K562 (cell line): Measurements from ENCODE around the gene MMP23B. TPM values are rescaled to one million over a fixed set of nuclear protein-coding genes. Genes with fewer than 3 reads are reported as not detected.

Experiments
- ATAC-seq: fragments of 200-7000 bp; cut with Tn5 transposase; 3 replicates; pipeline ENCODE4 v1.9.1; 2020; ENCODE audit warnings: moderate library complexity
- BruUV-seq: library from RNA; stranded (reverse); fragments of 400-500 nt; replicated peaks from 2 replicates; lab custom pipeline; 2021; lab: Mats Ljungman, UMichigan
- CTCF ChIA-PET: fragments of 300-600 bp; formaldehyde crosslinking; extraction: SDS; loops from one replicate; lab custom pipeline; 2021; ENCODE audit warnings: low intra/inter-chr PET ratio; lab: Yijun Ruan, JAX
- POLR2A ChIA-PET: fragments of 300-600, 350-650 bp; sonication (Branson Sonifier 250); formaldehyde crosslinking; extraction: SDS; loops from one replicate; lab custom pipeline; 2021; ENCODE audit warnings: antibody characterized with exemption, inconsistent platforms; lab: Yijun Ruan, JAX
- DNase-seq, 4 experiments: peaks; one replicate each; pipeline versions ENCODE4 v3.0.0 to v3.0.0-alpha.2; 2011 to 2018; ENCODE audit warnings: low spot score in 3 of 4, mixed read lengths in 3 of 4; ENCODE audit errors: extremely low read depth in 1 of 4
- FAIRE-seq: peaks from 2 replicates; lab custom pipeline; 2011; peaks lifted over from hg19 to GRCh38; lab: Jason Lieb, UNC
- H2AFZ ChIP-seq: 2 replicates; pipeline ENCODE4 v1.6.0; 2011; ENCODE audit warnings: low read depth, low read length, control low read depth, inconsistent platforms
- H3K27ac ChIP-seq: fragments of 200-600 bp; 3 replicates; pipeline ENCODE4 v1.8.0; 2011; ENCODE audit warnings: low read depth, mild to moderate bottlenecking, control low read depth, inconsistent platforms, low read length, moderate library complexity, mixed read lengths; ENCODE audit errors: extremely low read depth
- H3K27me3 ChIP-seq, 2 experiments: fragments of 300-600 bp in 1 of 2; 2 replicates in 1 of 2; 3 replicates in 1 of 2; pipeline versions ENCODE4 v1.6.0 to v1.8.0; 2011; ENCODE audit warnings: inconsistent platforms in 2 of 2, low read length in 2 of 2, mild to moderate bottlenecking in 1 of 2, mixed read lengths in 1 of 2, moderate library complexity in 1 of 2; ENCODE audit not compliant: control insufficient read depth in 2 of 2, insufficient read depth in 2 of 2
- H3K36me3 ChIP-seq: fragments of 300-600 bp; 3 replicates; pipeline ENCODE4 v1.8.0; 2011; ENCODE audit warnings: mild to moderate bottlenecking, low read length, inconsistent platforms; ENCODE audit not compliant: control insufficient read depth, insufficient read depth
- H3K4me1 ChIP-seq, 2 experiments: fragments of 200-600 bp in 1 of 2; replicated peaks in 1 of 2; 2 replicates in 1 of 2; 3 replicates in 1 of 2; pipeline versions ENCODE4 v1.5.1 to v1.8.0; 2011; ENCODE audit warnings: inconsistent platforms in 2 of 2, low read length in 2 of 2, mild to moderate bottlenecking in 1 of 2, mixed read lengths in 1 of 2, moderate library complexity in 1 of 2; ENCODE audit not compliant: control insufficient read depth in 2 of 2, insufficient read depth in 2 of 2
- H3K4me2 ChIP-seq: 2 replicates; pipeline ENCODE4 v1.6.1; 2011; ENCODE audit warnings: low read length, control low read depth, inconsistent platforms, mixed read lengths; ENCODE audit not compliant: insufficient read depth
- H3K4me3 ChIP-seq: fragments of 200-600 bp; sonication (generic), shearing (Covaris generic); 2 replicates; pipeline ENCODE4 v1.5.1; 2016; ENCODE audit warnings: control low read depth, inconsistent platforms
- H3K79me2 ChIP-seq: fragments of 200-600 bp; 3 replicates; pipeline ENCODE4 v1.8.0; 2011; ENCODE audit warnings: low read length, inconsistent platforms; ENCODE audit not compliant: control insufficient read depth, insufficient read depth
- H3K9ac ChIP-seq, 2 experiments: 2 replicates each; pipeline versions ENCODE4 v1.6.0 to v1.6.1; 2011; ENCODE audit warnings: low read depth in 2 of 2, low read length in 2 of 2, control low read depth in 1 of 2, inconsistent platforms in 1 of 2, mild to moderate bottlenecking in 1 of 2, mixed read lengths in 1 of 2; ENCODE audit not compliant: insufficient read depth in 1 of 2
- H3K9me1 ChIP-seq: one replicate; pipeline ENCODE4 v1.6.0; 2011; ENCODE audit warnings: inconsistent platforms, mild to moderate bottlenecking, low read length, moderate library complexity; ENCODE audit not compliant: control insufficient read depth, insufficient read depth
- H3K9me3 ChIP-seq: replicated peaks from 2 replicates; pipeline ENCODE4 v1.5.1; 2011; ENCODE audit warnings: low read depth, low read length, inconsistent platforms; ENCODE audit not compliant: control insufficient read depth, insufficient read depth
- H4K20me1 ChIP-seq: replicated peaks from 2 replicates; pipeline ENCODE4 v1.6.1; 2011; ENCODE audit warnings: low read length, inconsistent platforms, mixed read lengths; ENCODE audit not compliant: control insufficient read depth, insufficient read depth
- CBFA2T3 ChIP-seq: fragments of 450-650 bp; IDR thresholded peaks from 2 replicates; pipeline ENCODE4 v1.6.1; 2017
- ELF4 ChIP-seq: fragments of 450-650 bp; formaldehyde crosslinking; IDR thresholded peaks from 2 replicates; pipeline ENCODE4 v1.4.0; 2022; ENCODE audit warnings: missing genetic modification characterization
- GATAD2B ChIP-seq: fragments of 450-650 bp; IDR thresholded peaks from 2 replicates; pipeline ENCODE4 v1.6.1; 2017; ENCODE audit warnings: mild to moderate bottlenecking, borderline replicate concordance
- MAX ChIP-seq: sonication (generic); formaldehyde crosslinking; IDR thresholded peaks from 2 replicates; pipeline ENCODE4 v1.9.0; 2022; ENCODE audit warnings: mild to moderate bottlenecking, missing genetic modification reagents
- MEF2D ChIP-seq: conservative IDR thresholded peaks from 2 replicates; pipeline ENCODE4 v1.6.1; 2016; ENCODE audit warnings: low read depth, missing genetic modification characterization, missing compliant biosample characterization
- PTBP1 ChIP-seq: fragments of 200-400 bp; formaldehyde crosslinking; IDR thresholded peaks from 2 replicates; pipeline ENCODE4 v1.6.1; 2017; ENCODE audit warnings: low read depth, low read length
- RBFOX2 ChIP-seq: fragments of 200-400 bp; formaldehyde crosslinking; IDR thresholded peaks from 2 replicates; pipeline ENCODE4 v1.6.1; 2017; ENCODE audit warnings: low read depth, mild to moderate bottlenecking, low read length, moderate library complexity
- SIN3B ChIP-seq: fragments of 450-650 bp; IDR thresholded peaks from 2 replicates; pipeline ENCODE4 v1.6.1; 2017; ENCODE audit warnings: low read depth, mild to moderate bottlenecking, moderate library complexity
- TEAD1 ChIP-seq, 2 experiments: fragments of 450-650 bp in 1 of 2; sonication (generic) in 1 of 2; formaldehyde crosslinking; IDR thresholded peaks; 2 replicates each; pipeline versions ENCODE4 v1.4.0 to v1.8.0; 2020 to 2022; ENCODE audit warnings: mild to moderate bottlenecking in 2 of 2, missing genetic modification reagents in 1 of 2
- THRA ChIP-seq: fragments of 450-650 bp; IDR thresholded peaks from 2 replicates; pipeline ENCODE4 v1.6.1; 2017; ENCODE audit warnings: mild to moderate bottlenecking, moderate library complexity
- ZNF232 ChIP-seq: sonication (generic); formaldehyde crosslinking; IDR thresholded peaks from 2 replicates; pipeline ENCODE4 v1.8.0; 2022; ENCODE audit warnings: mild to moderate bottlenecking, missing genetic modification reagents
- ZNF24 ChIP-seq: fragments of 450-650 bp; IDR thresholded peaks from 2 replicates; pipeline ENCODE4 v1.6.1; 2016
- ZNF311 ChIP-seq: fragments of 250-450 bp; sonication (Bioruptor Pico); IDR thresholded peaks from 2 replicates; pipeline ENCODE4 v1.4.0; 2020; ENCODE audit warnings: mild to moderate bottlenecking, moderate library complexity
- WGBS: fragments of 100-300 bp; shearing (Covaris generic); methylation state at CpG from one replicate; pipeline ENCODE4 v1.1.6; 2016; ENCODE audit warnings: low coverage, mixed read lengths; ENCODE audit not compliant: insufficient coverage; ENCODE audit errors: missing lambda C conversion rate; 5-methylcytosine and 5-hydroxymethylcytosine counted together
- in situ Hi-C: fragments of 300-500 bp; cut with MboI; formaldehyde crosslinking; loops from 4 replicates; pipeline ENCODE4 v1.15.0; 2018; ENCODE audit warnings: inconsistent platforms, mixed read lengths
- intact Hi-C: fragments of 100-400 bp; cut with micrococcal nuclease; formaldehyde crosslinking; loops from 2 replicates; pipeline ENCODE4 v1.14.2; 2022
- polyA plus RNA-seq, 8 experiments: library from polyadenylated mRNA; depleted of rRNA in 4 of 8; stranded (reverse) in 5 of 8; unstranded in 3 of 8; fragments of >200 nt; fragmentation: Nextera tagmentation in 2 of 8; fragmentation: Illumina TruSeq in 1 of 8; extraction: Ambion mirVana in 2 of 8; extraction: Trizol in 1 of 8; gene quantifications; 2 replicates each; pipeline versions ENCODE4 v1.2.1 to v1.2.3, GENCODE V29; 2011 to 2014; ENCODE audit warnings: inconsistent platforms in 1 of 8, missing spikeins in 1 of 8
- total RNA-seq, 7 experiments: library from RNA; depleted of rRNA in 6 of 7; stranded (reverse); fragments of >200 nt in 6 of 7; fragmentation: Illumina TruSeq in 2 of 7; extraction: Trizol in 2 of 7; gene quantifications; 2 replicates each; pipeline versions ENCODE4 v1.2.1 to v1.2.3, GENCODE V29; 2011 to 2021; ENCODE audit warnings: low replicate concordance in 1 of 7
- TF ChIP-seq, protein P1 (sequence below): fragments of 250-450 bp; sonication (Bioruptor Pico); IDR thresholded peaks from 2 replicates; pipeline ENCODE4 v1.8.0; 2022; ENCODE audit warnings: inconsistent platforms, mild to moderate bottlenecking, moderate library complexity, borderline replicate concordance
- TF ChIP-seq, protein P2 (sequence below): sonication (generic); formaldehyde crosslinking; IDR thresholded peaks from 2 replicates; pipeline ENCODE4 v1.8.1; 2022; ENCODE audit warnings: missing genetic modification reagents

Gene MMP23B
- total and polyA plus RNA-seq, 9 of the 15 experiments (the other 6 are each of a cell fraction or from before 2014, with no cell fraction given), result 0.28 to 1.2 (median 0.41) TPM; not detected in 5

GRCh38 chr1:1616045-1616790 lies 15.8 kb upstream of the MMP23B start (continued):
- TF ChIP-seq THRA (no peak), SIN3B (no peak; the same call in 1 of the 2 replicates), CBFA2T3 (no peak), GATAD2B (0 out of 2 replicates have a peak, but pooled peaks have one; percentile 51)

DNA sequence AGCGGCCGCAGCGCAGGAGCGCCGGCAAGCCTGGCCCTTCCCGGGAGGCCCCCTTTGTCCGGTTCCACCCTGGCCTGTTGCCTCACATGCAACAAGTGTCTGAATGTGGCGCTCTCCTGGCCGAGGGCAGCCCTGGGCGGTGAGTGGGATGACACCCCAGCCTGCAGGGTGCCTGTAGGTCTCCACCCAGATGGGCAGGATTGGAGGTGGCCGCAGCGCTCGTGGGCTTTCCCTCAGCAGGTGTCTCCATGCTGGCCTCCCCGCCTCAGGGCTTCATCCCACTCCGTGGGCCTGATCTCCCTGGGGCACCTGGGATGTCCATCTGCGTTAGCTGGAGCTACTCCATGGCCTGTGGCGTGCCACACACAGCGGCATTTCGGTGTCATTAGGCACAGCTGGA lies 15.1 kb upstream of the MMP23B start:
- Histone ChIP-seq H3K79me2 (peaks cover 31% of the 10 kb centered on the region), H3K4me1 (peaks cover 13 to 80% of the 10 kb centered on the region in 2 experiments; a peak in 4 of 5 replicates), H4K20me1 (peaks cover 24% of the 10 kb centered on the region; the same call in 1 of the 2 replicates), H3K4me2 (peak overlapping the region; percentile 94), H3K4me3 (peak overlapping the region; percentile 87), H3K27ac (no peak overlapping the region), H3K27me3 (no peaks in the 10 kb centered on the region), H3K9me1 (no peaks in the 10 kb centered on the region), H2AFZ (no peak overlapping the region), H3K36me3 (peaks cover 9% of the 10 kb centered on the region; the same call in 2 of the 3 replicates), H3K9ac (peak overlapping the region; percentile 99 to 100; a peak in 3 of 4 replicates), H3K9me3 (no peaks in the 10 kb centered on the region)
- intact Hi-C loops, result no loop called here
- ATAC-seq (no peak), FAIRE-seq (no peak), DNase-seq (peak in 1 of 4 experiments; percentile 2)
- BruUV-seq, result no TSS peak
- WGBS, result 83% methylated on average over 17 of the region's 19 CpGs
- ChIA-PET POLR2A (interaction anchor here (0.6 kb wide), 1 partner anchor 135 kb away, joined by 3 read pairs; no protein-coding TSS in a partner anchor), CTCF (no interaction called here)
- in situ Hi-C loops, result no loop called here
- TF ChIP-seq MEF2D (tag) (no peak), ZNF232 (no peak), PTBP1 (no peak), ZNF311 (no peak), ELF4 (CRISPR knock-in tag) (no peak), TEAD1 (CRISPR knock-in tag; IDR thresholded peaks at IDR 0.05) (no peak), ZNF24 (no peak), RBFOX2 (peak; percentile 15; the same call in 1 of the 2 replicates), MAX (CRISPR knock-in tag) (0 out of 2 replicates have a peak, but pooled peaks have one; percentile 25)
- TF ChIP-seq, protein P1, sequence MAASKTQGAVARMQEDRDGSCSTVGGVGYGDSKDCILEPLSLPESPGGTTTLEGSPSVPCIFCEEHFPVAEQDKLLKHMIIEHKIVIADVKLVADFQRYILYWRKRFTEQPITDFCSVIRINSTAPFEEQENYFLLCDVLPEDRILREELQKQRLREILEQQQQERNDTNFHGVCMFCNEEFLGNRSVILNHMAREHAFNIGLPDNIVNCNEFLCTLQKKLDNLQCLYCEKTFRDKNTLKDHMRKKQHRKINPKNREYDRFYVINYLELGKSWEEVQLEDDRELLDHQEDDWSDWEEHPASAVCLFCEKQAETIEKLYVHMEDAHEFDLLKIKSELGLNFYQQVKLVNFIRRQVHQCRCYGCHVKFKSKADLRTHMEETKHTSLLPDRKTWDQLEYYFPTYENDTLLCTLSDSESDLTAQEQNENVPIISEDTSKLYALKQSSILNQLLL (CRISPR knock-in tag), result no peak
- TF ChIP-seq, protein P2, sequence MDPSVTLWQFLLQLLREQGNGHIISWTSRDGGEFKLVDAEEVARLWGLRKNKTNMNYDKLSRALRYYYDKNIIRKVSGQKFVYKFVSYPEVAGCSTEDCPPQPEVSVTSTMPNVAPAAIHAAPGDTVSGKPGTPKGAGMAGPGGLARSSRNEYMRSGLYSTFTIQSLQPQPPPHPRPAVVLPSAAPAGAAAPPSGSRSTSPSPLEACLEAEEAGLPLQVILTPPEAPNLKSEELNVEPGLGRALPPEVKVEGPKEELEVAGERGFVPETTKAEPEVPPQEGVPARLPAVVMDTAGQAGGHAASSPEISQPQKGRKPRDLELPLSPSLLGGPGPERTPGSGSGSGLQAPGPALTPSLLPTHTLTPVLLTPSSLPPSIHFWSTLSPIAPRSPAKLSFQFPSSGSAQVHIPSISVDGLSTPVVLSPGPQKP (CRISPR knock-in tag), result no peak
